Stimulated activated CD4-positive, alpha-beta T cell treated with anti-CD3 and anti-CD28 coated beads, Interleukin-4, amount 100 ng/mL, for 48 hours (primary cell): Measurements from ENCODE around the gene FSTL4.

ENCODE experiments used
- DNase-seq, 2 donors: peaks; one replicate each; pipeline ENCODE4 v3.0.0-alpha.2; 2020; ENCODE audit warnings: low read depth in 2 of 2

Gene FSTL4

GRCh38 chr5:133428072-133428660 lies 184.2 kb downstream of the FSTL4 start:
- DNase-seq = no peak

GRCh38 chr5:133427121-133427777 lies 185.1 kb downstream of the FSTL4 start:
- DNase-seq = no peak

DNA sequence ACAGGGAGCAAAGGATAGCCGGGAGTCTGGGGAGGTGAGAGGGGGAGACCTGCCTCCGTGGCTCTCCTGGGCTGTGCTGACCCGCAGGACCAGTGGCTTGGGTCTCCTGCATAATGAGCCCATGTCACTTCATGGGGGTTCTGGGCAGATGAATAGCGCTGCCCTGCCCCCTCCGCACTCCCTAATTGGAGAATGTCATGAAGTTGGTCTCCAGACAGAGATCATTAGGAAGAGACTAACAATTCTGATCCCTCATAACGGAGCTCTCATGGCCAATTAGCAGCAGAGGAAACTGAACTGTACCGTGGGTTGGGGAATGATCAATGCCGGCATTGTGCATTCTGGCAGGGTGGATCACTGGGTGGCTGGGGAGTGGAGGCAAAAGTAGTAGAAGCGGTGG lies 186.1 kb downstream of the FSTL4 start:
- DNase-seq = no peak

DNA sequence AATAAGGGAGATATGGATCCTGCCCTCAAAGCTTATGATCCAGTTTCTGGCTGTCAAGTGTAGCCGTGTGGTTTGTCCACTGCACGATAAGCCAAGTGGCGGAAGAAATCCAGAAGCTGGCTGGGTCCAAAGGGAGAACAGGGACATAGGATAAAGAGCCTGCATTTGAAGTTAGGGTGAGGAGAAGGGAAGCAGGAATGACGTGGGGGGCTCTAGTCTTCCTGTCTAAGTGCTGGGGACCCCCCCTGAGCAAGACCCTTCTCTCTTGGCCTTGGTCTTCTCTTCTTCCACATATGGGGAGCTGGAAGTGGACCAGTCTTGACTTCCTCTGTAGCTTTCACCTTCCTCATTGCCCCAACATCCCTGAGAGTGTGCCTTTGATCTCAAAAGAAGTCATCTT lies 186.6 kb downstream of the FSTL4 start:
- DNase-seq = no peak

GRCh38 chr5:133425222-133425621 lies 187.1 kb downstream of the FSTL4 start:
- no peak for DNase-seq

DNA sequence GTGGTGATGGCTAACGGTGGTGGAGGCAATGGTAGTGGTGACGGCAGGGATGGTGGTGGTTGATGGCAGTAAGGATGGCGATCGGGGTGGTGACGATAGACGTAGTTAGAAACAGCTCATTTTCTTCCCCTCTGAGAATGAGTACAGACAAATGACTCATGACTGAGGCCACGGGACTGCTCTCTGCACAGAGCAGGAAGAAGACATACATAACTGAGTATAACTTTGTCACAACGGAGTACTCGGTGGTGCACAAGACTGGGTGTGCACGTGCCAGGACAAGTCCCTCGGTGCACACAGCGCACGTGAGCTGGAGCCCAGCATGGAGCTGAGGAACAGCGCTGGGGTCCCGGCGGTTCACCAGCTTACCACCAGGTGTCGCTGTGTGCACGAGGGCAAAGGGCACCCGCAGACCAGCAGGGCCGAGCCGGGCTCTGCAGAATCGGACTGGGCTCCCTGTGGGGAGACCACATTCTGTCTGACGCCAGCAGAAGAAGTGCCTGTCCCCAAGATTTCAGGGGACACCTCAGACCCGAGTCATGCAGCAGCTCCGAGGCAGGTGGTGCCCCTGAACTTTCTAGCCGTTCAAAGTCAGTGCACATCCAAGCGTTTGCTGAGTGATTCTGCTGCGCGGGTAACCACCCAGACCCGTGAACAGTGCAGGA lies 188.6 kb downstream of the FSTL4 start:
- peak; percentile 61 to 69 for DNase-seq

DNA sequence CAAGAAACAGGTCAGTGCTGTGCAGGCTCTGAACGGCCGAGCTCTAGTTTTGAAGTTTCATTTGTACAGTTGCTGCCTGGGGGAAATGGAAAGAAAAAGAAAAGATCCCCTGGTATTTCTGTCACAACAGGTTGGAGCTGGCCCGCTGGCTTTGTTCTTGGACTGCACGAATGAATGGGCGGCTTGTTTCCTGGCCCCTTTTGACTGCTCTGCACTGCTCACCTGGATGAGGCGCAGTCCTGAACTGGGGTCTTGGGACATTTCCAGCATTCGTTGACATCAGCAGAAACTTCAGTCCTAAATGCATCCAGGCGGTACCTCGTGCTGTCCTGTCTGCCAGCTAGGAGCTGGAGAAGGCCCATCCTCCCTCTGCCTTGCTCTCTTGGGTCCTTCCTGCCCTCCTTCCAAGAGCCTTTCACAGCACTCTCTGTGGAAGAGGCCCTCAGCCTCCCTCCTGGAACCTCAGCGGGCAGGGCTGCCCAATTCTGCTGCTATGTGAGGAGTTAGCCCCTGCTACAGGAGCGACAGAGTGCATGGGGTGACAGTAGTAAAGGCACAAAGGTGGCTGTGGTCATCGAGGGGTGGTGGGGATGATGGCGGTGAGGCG lies 189.2 kb downstream of the FSTL4 start:
- DNase-seq = no peak

GRCh38 chr5:133421806-133422205 lies 190.5 kb downstream of the FSTL4 start:
- DNase-seq = no peak

DNA sequence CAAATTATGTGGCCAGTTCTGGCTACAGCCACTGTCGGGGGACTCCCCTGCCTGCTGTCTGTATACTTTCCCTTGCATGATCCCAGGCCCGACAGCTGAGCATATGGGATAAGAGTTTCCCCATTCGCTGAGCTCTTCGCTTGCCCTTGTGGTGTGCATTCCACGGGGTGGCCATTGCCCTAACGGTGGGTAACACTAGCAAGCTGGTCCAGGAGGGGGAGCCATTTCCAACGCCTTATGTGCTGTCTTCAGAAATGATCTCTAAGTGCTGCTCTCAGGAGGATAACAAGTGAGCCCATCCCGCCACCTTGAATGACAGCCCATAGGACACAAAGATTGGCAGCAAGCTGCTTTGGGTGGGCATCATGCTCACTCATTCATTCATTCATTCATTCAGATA lies 190.9 kb downstream of the FSTL4 start:
- peak in 1 of 2 donors; percentile 28 for DNase-seq

DNA sequence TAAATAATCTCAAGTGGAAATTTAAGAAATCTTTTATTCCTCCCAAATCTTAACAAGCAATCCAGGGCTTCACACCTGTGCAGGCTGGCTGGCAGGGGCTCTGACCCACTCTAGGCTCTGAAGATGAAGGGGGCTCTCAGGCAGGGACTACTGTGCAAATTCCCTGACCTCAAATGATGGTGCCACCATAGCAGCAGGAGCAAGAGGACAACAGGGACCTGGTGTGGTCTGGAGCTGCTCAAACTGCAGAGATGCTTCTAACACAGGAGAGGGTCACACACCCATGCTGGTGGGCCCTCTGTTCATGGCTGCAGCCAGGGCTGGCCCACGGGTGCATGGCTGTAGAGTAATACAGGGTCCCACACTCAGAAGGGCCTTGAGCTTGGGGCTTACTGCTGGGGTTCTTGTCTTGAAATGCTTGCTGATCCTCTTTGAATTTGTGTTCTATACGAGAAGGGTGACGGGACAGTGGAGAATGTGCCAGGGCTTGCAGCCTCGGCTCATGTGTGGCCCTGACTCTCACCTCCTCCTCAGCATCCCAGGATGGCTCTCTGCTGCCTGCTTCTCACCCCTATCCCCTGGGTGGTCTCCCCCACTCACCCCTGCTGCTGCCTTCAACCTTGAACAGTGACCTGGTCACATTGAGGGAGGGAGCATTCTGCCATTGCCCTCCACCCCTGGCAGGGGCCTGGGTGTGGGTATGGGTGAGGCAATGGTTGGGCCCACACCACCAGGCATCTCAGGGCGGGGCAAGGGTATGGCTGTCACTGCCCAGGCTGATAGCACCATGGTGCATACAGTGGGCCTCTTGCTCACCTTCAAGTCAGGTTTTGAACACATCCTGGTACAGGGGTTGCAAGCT lies 191.7 kb downstream of the FSTL4 start:
- DNase-seq = no peak

- no peak for DNase-seq
Measured at GRCh38 chr5:133415906-133416305, 196.4 kb downstream of the FSTL4 start.

DNA sequence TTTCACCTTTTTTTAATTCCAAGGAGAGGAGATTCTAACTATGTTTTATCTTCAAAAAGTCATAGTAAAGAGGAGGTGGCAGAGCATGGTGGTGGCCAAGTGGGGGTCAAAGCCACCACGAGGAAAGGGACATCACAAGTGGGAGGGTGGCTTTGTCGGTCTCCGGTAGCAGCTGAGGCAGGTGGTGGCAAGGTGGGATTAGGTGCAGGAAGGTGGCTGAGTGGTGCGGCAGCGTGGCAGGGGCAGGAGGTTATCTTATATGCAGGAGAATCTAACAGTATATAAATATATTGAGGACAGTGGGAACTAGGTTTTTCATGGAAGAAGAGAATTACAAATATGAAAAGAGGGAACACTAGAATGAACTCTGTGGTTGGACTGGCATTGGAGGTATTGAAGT lies 196.8 kb downstream of the FSTL4 start:
- no peak for DNase-seq

- DNase-seq = no peak
Measured at GRCh38 chr5:133412661-133413060, 199.7 kb downstream of the FSTL4 start.

DNA sequence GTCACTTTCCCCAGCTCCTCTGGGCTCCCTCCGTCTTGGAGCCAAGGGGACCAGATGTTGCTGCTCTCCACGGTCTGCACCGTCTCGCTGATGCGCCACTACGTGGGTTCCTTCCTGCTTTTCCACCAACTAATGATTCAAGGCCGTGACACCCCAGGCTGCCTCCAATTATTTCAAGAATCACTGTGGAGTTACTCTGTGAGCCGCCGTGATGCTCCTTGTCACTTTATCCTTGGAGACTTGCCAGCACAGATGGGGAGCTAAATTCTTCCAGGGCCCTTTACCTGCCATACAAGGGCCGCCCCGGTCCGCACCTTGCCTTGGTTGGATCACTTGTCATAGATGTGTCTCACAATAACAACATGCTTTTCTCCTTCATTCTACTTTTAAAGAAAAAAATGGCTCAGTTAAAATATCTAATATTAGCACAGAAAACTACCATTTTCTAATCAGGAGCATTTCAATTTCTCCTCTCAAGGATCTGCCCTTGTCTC lies 202.0 kb downstream of the FSTL4 start:
- DNase-seq = no peak

DNA sequence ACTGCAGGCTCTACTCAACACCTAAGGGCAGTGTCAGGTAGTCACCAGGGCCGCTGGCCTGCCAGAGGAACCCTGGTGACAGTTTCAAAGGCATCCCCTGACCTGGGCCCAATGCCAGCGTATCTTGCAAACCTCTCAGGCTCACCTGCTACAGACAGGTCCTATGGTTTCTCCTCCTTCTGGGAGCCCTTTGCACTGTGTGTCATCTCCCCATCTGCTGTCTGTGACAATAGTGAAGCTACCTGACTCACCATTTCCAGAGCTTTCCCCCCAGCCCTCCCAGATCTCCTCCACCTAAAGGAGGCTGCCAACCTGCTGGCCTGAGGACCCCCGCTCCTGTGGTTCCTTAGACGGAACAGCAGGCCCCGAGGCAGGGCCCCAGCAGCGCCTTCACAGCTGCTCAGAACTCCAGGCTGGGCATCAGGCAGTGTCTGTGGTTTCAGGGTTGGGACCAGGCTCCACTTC lies 203.1 kb downstream of the FSTL4 start:
- no peak for DNase-seq

DNA sequence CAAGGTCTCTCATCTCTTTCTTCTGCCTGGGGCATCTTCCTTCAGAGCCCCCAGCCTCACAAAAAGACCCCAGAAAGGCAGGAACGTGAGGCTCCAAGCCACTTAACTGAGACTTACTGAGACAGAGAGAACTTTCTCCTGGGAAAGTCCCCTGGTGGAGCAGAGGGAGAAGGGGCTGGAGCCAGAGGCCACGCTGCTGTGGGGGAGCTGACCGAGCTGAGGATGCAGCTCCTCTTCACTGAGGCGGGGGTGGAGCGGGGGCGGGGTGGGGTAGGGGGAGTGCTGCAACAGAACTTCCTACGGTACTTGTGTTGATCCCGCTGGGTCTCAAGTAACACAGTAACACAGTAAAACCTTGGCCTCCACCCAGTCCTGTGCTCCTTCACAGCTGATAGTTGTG lies 204.0 kb downstream of the FSTL4 start:
- no peak for DNase-seq

- DNase-seq = no peak
Measured at GRCh38 chr5:133406977-133407632, 205.2 kb downstream of the FSTL4 start.

- no peak for DNase-seq
Measured at GRCh38 chr5:133406208-133406976, 205.9 kb downstream of the FSTL4 start.

DNA sequence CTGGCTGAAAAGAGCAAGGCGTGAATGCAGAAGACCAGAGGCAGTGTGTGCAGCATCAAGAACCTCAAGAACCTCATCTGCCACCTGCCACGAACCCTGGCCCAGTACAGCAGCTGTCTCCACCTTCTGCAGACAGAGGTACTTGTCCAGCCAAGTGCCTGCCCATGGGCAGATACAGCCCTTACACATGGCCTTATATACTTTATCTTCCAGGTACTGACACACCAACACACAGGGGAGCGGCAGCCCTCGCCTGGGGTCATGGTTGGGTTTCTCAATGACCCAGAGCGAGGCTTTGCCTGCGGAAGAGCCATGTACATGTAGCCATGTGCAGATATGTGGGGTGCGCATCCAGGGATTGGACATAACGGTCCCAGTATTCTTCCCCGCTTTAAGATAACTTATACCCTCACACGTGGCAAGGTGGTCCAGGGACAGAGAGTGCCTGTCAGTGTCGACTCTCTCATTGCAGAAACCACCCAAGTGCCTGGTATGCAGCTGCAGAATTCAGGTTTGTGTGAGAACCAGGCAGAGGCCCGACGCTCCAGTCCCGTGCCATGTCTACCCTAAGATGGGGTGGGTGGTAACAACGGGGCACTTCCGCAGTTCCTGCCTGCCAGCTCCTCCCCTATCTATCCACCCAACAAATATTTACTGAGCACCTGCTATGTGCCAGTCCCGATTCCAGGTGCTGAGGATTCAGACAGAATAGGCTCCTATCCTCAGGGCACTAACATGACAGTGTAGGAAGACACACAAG lies 206.9 kb downstream of the FSTL4 start:
- DNase-seq = no peak

DNA sequence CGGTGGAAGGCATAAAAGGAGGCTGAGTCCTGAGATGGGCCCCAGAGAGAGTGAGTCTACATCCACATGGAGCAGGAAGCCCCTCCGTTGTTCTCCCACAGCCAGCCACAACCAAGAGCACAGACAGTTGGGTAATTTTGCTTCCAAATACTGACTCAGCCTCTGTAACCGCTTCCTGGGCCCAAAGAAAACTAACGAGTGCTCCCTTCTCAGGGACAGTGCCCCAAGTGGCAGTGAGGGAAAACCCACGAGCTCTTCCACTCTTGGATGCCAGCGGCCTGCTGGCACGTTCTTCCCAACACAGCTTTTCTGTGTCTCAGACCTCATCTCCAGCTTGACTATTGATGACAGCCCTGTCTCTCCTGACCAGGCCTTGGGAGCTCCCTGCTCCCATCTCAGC lies 207.6 kb downstream of the FSTL4 start:
- DNase-seq = no peak
